GM10847 (cell line): ENCODE results near the gene OBSCN.

Experiments
- POLR2A ChIP-seq: IDR thresholded peaks from 2 replicates; pipeline ENCODE4 v1.6.1; 2011; ENCODE audit not compliant: insufficient read length; ENCODE audit errors: extremely low read depth

Gene OBSCN

GRCh38 chr1:228280106-228280901 is 72.5 kb downstream of the OBSCN start:
- TF ChIP-seq POLR2A: no peak

GRCh38 chr1:228280961-228281591 is 73.2 kb downstream of the OBSCN start:
- TF ChIP-seq POLR2A: no peak

GRCh38 chr1:228281631-228282328 is 73.9 kb downstream of the OBSCN start:
- no peak for TF ChIP-seq POLR2A

- TF ChIP-seq POLR2A: no peak
Measured at GRCh38 chr1:228282329-228283042, 74.6 kb downstream of the OBSCN start.

GRCh38 chr1:228283043-228283371 is 75.2 kb downstream of the OBSCN start:
- TF ChIP-seq POLR2A: no peak

GRCh38 chr1:228283476-228284147 is 75.8 kb downstream of the OBSCN start:
- no peak for TF ChIP-seq POLR2A

GRCh38 chr1:228284148-228284495 is 76.3 kb downstream of the OBSCN start:
- no peak for TF ChIP-seq POLR2A

GRCh38 chr1:228284521-228284920 is 76.7 kb downstream of the OBSCN start:
- TF ChIP-seq POLR2A: no peak

GRCh38 chr1:228285661-228286504 is 78.0 kb downstream of the OBSCN start:
- TF ChIP-seq POLR2A: no peak

- no peak for TF ChIP-seq POLR2A
Measured at GRCh38 chr1:228286505-228287417, 78.9 kb downstream of the OBSCN start.

- TF ChIP-seq POLR2A: no peak
Measured at GRCh38 chr1:228287541-228288425, 79.9 kb downstream of the OBSCN start.

GRCh38 chr1:228288536-228289238 is 80.8 kb downstream of the OBSCN start:
- no peak for TF ChIP-seq POLR2A
